ENCODE measurements around the gene KRIT1. TPM values are rescaled to one million over a fixed set of nuclear protein-coding genes. Genes with fewer than 3 reads are reported as not detected.
A peak's percentile ranks its signal among the peaks of the same experiment; 100 is the strongest.
"Not testable (repeated sequence)": the region's sequence is repeated elsewhere in the genome, so short reads cannot be mapped to it uniquely, and the experiment has no call there.

Gene KRIT1
- total RNA-seq, 1 donor, result 22.1 TPM

DNA sequence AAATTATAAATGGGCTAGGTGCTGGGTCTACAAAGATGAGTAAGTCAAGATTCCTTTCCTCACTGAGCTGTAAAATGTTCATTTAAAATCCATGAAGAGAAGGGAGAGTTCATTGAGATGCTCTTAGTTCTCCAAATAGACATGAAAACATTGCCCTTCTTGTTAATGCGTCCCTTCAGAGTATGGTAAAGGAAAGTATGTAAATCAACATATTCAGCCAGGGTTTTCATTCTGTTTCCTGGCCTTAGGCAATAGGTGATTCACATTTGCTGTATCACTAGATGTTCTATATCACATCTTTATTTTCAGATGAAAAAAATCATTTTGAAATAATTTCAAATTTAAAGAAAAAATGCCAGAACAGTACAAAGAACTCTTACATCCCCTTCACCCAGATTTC lies 5.5 kb upstream of the KRIT1 start:
- DNase-seq (ENCODE audit: low read depth in 2 of 3, low spot score in 2 of 3), result no peak

DNA sequence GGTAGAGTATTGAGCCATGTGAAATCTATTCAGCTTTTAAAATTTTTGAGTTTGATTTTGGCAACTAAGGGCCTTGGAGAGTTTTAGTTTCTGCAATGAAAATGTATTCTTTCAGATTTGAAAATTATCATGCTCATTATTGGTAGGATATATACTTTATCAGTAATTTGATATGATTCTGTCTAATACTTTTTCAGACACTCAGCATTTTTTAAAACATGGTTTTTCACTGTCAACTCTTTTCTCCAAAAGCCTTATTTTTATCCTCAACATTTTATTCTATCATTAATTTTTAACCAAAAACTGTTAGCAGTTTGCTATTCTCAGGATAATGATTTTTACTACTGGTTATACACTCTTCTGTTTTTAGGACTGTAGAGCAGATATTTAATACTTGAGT lies 4.9 kb upstream of the KRIT1 start:
- DNase-seq (ENCODE audit: low read depth in 2 of 3, low spot score in 2 of 3), result no peak

DNA sequence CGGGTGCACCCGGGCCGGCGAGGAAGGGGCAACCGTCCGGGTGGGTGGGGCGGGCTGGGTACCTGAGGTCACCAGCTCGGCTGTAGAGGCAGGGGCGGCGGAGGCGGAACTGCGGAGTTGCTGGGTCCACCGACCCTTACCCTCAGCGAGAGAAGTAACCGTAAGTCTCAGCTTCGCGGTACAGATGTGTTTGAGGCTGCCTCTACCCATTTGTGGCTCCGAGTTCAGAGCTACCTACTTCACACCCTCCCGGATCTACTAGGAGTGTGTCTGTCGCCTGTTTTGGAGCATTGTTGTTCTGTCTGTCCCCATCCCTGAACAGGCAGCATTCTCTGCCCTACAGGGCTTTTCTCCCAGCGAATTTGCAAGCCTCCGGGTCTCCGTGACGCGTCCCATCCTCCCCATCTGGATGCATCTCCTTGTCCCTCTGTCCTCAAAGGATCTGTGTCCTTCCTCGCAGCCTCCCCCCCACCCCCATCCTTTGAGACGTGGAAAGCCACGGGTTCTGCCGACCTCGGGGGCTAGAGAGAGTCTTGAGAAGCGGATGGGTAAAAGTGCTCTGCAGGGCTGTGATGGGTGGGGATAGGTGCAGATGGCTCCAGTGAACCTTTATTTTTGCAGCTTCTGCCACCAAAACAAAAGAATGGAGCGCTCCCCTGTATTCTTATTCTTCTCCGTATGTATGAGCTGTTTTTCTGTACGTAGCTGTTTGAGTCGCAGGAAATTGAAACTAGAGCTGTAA lies 817 bp upstream of the KRIT1 start:
- DNase-seq (ENCODE audit: low read depth in 2 of 3, low spot score in 2 of 3), result peak in 2 of 3 donors; percentile 9 to 28

DNA sequence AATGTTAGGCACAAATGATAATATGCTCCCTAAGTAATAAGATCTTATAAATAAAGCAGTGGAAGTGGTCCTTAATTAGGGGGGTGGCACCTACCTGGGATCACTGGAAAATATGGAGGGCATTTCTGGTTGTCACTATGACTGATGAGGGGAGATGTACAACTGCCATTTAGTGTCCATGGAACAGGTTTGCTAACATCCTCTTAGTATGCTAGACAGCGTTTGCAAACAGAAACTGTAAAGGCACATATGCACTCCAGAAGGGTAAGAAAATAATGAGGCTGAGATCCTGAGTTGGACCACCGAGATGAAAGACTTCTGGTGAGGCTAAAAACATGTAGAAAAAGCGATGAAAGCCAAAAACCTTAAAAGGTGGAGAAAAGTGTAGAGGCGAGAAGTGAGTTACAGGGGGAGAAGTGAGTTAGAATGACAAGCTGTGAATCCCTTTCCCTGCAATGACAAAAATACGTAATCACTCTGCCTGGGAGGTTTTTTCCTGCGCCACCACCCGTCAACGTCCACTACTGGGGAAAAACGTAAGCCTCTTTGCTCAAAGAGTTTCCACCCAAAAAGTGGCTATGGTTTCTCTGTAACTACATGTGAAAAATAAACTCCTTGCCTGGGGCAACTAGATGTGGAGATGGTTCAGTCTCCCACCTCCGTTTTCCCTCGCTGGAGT lies 767 bp downstream of the KRIT1 start:
- peak in 1 of 3 donors; percentile 52 for DNase-seq (ENCODE audit: low read depth in 2 of 3, low spot score in 2 of 3)

DNA sequence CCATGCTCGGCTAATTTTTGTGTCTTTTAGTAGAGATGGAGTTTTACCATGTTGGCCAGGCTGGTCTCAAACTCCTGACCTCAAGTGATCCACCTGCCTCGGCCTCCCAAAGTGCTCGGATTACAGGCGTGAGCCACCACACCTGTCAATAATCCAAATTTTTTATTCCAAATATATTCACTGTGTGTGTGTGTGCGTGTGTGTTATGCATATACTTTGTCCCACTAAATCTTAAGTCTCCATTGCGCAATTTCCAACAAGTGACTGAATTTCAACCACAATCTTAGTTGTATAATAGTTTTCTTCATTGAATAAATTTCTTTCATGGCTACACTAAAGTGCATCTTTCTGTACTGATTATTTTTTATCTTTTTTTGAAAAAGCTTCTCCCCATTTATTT lies 2.7 kb downstream of the KRIT1 start:
- DNase-seq (ENCODE audit: low read depth in 2 of 3, low spot score in 2 of 3), result no peak

DNA sequence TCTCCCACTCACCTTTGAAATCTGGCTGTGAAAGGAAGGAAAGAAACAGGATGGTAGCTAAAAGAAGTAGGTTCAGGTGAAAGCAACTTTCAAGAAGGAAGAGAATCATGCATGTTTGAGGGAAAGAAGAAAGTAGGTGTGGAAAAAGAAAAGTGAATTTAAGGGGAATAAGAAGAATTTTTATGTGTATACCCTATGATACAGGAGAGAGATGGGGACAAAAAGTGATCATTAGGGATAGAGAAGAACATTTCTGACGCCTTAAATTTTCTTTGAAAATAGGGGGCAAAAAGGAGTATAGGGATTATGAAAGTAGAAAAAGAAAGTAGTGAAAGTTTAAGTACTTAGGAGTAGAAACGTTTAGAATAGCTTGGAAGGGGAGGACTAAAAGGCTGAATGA lies 15.2 kb downstream of the KRIT1 start:
- DNase-seq (ENCODE audit: low read depth in 2 of 3, low spot score in 2 of 3), result no peak

DNA sequence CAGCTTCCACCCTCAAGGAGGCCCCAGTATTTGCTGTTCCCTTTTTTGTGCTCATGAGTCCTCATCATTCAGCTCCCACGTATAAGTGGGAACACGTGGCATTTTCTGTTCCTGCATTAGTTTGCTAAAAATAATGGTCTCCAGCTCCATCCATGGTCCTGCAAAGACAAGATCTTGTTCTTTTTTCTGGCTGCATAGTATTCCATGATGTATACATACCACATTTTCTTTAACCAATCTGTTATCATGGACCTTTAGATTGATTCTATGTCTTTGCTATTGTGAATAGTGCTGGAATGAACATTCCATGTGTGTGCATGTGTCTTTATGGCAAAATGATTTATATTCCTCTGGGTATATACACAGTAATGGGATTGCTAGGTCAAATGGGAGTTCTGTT lies 17.0 kb downstream of the KRIT1 start:
- DNase-seq (ENCODE audit: low read depth in 2 of 3, low spot score in 2 of 3), result no peak

DNA sequence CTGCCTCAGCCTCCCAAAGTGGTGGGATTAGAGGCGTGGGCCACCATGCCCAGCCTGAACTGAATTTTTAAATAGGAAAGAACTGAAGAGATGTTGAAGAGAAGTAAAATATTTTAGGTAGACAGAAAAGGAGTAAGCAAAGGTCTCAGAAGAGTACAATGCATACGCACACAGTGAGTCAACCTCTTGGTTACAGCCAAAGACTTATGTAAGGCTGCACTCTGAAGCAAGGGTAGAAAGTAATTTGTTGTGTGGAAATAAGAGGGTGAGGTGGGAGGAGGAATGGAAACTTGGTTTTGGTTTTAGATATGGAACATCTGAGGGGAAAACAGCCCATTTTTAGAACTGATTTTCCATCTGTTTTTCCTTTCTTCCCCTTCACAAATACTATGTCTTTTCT lies 17.6 kb downstream of the KRIT1 start:
- no peak for DNase-seq (ENCODE audit: low read depth in 2 of 3, low spot score in 2 of 3)

DNA sequence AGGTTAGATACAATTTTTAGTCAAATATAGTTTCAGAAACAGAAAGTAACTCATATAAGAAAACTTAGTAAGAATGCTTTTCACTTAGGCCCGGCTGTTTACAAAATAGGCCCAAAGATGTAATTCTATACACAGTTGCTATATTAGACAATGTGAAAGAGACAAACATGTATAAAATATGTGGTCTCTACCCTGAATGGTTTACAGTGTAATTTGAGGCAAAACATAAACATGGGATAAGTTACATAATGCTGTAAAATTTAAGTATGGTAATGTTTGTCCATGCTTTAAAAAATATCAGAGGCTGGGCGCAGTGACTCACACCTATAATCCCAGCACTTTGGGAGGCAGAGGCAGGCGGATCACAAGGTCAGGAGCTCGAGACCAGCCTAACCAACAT lies 18.7 kb downstream of the KRIT1 start:
- DNase-seq (ENCODE audit: low read depth in 2 of 3, low spot score in 2 of 3), result no peak

DNA sequence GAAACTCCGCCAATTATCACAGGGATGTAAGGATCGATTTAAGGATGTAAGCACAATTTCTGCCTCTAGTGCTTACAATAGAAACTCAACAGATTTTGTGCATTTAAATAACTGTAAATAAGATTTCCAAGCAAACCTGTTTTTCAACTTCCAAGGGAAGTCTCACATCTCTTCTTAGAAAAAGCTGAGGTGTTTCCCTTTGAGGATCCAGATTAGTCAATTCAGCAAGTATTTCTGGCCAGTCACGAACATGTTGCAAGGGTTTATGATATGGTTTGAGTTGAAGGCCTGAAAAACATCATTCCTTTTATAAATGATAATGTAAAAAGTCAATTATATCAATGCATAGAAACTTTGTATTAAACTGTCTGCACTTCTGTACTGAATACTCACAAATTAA lies 23.9 kb downstream of the KRIT1 start:
- DNase-seq (ENCODE audit: low read depth in 2 of 3, low spot score in 2 of 3), result no peak

DNA sequence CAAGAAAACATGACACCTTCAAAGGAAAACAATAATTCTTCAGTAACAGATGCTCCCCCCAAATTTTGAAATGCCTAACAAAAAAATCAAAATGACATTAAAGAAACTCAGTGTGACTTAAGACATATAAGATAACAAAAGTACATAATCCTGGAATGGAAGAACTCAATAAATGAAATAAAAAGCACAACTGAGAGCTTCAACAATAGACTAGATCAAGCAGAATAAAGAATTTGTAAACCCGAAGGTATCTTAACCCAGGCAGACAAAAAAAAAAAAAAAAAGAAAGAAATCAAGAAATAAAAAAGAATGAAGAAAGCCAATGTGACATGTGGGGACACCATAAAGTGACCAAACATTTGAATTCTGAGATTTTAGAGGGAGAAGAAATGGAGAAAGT lies 39.0 kb downstream of the KRIT1 start:
- peak in 1 of 3 donors; percentile 32 for DNase-seq (ENCODE audit: low read depth in 2 of 3, low spot score in 2 of 3)

DNA sequence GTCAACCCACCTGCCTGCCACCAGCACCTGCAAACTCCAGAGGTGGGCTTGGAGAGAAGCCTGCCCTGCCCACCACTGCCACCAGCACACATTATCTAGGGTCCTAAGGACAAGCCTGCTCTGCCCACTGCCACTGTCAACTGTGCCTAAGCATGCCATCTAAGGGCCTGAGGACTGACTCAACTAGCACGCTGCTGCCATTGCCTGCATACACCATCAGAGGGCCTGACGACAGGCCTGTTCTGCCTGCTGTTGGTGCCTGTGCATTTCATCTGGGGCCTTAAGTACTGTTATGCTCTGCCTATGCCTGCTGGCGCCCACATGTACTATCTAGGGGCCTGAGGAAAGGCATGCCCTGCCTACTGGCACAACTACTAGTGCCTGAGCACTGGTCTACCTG lies 39.7 kb downstream of the KRIT1 start:
- no peak for DNase-seq (ENCODE audit: low read depth in 2 of 3, low spot score in 2 of 3)

DNA sequence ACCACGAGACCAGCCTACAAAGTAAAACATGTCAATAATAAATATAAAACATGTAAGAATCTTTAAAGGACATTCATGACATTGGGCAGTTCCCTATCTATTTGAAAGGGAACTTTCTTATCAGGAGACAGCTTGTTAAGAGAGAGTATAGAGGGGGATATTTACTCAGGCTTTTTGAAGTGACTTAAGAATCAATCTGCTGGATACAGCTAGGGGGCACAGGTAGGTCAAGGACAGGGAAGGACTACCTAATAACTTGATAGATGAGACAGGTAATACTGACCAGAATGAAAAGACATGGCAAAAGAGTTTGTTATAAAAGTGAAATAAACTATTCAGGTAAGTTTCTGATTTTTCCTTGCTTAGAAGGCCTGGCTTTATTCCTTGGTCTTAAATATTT lies 44.9 kb downstream of the KRIT1 start:
- no peak for DNase-seq (ENCODE audit: low read depth in 2 of 3, low spot score in 2 of 3)

DNA sequence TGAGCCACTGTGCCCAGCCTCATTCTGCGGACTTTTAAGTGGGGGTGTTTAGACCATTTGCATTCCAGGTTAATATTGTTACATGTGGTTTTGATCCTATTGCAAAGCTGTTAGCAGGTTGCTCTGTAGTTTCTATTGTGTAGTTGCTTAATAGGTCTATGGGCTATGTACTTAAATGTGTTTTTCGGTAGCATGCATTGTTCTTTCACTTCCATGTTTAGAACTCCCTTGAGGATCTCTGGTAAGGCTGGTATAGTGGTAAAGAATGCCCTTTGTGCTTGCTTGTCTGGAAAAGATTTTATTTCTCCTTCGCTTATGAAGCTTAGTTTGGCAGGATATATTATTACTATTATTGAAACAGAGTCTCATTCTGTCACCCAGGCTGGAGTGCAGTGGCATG lies 53.4 kb downstream of the KRIT1 start:
- DNase-seq (ENCODE audit: low read depth in 2 of 3, low spot score in 2 of 3), result no peak

DNA sequence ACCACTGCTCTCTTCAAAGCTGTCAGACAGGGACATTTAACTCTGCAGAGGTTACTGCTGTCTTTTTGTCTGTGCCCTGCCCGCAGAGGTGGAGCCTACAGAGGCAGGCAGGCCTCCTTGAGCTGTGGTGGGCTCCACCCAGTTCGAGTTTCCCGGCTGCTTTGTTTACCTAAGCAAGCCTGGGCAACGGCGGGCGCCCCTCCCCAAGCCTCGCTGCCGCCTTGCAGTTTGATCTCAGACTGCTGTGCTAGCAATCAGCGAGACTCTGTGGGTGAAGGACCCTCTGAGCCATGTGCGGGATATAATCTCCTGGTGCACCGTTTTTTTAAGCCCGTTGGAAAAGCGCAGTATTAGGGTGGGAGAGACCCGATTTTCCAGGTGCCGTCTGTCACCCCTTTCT lies 56.5 kb downstream of the KRIT1 start:
- not testable (repeated sequence) for DNase-seq (ENCODE audit: low read depth in 2 of 3, low spot score in 2 of 3)

DNA sequence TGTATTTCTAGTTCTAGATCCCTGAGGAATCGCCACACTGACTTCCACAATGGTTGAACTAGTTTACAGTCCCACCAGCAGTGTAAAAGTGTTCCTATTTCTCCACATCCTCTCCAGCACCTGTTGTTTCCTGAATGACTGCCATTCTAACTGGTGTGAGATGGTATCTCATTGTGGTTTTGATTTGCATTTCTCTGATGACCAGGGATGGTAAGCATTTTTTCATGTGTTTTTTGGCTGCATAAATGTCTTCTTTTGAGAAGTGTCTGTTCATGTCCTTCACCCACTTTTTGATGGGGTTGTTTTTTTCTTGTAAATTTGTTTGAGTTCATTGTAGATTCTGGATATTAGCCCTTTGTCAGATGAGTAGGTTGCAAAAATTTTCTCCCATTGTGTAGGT lies 61.4 kb downstream of the KRIT1 start:
- not testable (repeated sequence) for DNase-seq (ENCODE audit: low read depth in 2 of 3, low spot score in 2 of 3)

DNA sequence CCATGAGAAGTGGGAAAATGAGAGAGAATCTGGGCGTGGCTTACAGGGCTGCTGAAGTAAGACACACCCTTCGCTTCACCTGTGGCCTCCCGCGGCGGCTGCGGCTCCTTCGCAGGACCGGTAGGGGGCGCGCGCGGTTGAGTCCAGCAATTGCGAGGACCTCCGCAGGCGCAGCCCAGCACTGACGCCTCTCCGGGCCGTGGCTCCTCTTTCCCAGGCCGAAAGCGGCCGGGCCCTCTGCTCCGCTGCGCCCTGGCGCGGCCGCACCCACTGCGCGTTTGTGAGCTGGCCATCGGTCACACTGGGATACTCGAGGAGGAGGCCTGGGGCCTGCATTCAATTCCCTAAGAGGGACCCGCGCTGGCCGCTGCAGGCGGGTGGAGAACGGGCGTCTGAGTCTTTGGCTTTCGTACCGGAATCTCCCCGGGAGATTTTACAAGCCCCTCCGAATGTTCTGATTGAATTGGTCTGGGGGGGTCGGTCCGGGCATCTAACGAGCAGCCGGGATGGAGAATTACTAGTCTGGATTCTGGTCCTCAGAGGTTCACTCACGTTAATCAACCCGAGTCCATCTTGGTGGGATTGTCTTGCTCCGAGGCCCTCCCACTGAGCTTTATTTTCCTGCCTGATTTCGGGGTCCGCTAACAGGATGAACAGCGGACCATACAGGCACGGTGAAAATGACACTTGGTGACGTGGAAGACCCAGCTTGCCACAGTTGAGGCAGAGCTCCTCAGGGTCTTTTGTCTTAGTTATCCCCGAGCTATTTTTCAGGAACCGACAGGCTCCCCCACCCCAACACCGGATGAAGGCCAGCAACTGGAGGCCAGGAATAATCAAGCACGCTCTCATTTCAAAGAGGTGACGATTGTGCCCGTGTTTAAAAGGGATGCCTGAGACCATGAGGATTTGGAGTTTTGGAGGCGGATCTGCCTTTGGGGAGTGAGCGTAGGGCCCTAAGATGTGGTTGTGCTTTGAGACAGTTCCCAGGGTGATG lies 66.5 kb downstream of the KRIT1 start, which contains the start of gene LRRD1:
TSS of gene LRRD1 (minus strand) at position 215 of the 997 bp plus-strand sequence. CDS start 13,940 bp downstream, outside the sequence.
- peak; percentile 70 to 88 (median 81) for DNase-seq (ENCODE audit: low read depth in 2 of 3, low spot score in 2 of 3)

DNA sequence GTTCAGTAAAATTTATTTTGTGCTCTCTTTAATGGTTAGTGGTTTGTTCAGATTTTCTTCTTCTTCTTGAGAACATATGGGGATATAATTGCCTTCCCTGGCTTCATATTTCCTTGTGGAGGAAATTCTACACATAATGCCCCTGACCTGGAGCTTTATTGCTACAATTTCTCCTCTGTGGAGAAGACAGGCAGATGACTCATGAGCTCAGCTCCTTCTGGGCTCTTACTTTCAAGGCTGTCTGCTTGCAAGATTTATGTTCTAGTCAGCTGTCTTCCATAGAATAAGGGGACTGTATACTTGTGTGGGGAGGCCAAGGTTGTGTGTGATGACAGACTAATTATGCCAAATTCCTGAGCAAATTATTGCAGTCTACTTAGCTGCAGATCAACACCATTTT lies 68.4 kb downstream of the KRIT1 start:
- no peak for DNase-seq (ENCODE audit: low read depth in 2 of 3, low spot score in 2 of 3)

DNA sequence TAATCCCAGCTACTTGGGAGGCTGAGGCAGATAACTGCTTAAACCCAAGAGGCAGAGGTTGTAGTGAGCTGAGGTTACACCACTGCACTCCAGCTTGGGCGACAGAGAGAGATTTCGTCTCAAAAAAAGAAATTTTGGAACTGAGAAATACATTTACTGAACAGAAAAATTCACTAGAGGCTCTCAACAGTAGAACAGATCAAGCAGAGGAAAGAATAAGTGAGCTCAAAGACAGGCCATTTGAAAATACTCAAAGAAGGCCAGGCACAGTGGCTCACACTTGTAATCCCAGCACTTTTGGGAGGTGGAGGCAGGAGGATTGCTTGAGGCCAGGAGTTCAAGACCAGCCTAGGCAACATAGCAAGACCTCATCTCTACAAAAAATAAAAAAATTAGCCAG lies 76.2 kb downstream of the KRIT1 start:
- not testable (repeated sequence) for DNase-seq (ENCODE audit: low read depth in 2 of 3, low spot score in 2 of 3)

DNA sequence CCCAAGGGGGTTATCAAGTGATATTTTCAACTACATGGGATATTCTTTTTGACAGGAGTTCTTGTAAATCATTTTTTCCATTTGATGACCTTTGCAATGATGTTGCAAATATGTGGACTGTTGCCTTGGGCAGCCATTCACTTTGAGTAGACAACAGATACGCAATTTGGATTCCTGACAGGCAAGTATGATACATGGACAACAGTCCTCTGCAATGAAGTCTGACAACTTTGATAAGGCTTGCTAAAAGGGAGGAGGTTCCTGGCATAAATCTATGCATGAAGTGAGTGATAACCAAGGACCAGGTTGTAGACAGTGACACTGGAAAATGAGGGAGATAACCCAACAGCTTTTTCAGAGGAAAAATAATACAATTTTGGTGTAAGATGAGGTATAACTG lies 84.4 kb downstream of the KRIT1 start:
- DNase-seq (ENCODE audit: low read depth in 2 of 3, low spot score in 2 of 3), result no peak
